HepG2 (cell line): Measurements from ENCODE around the gene CTDNEP1. TPM values are rescaled to one million over a fixed set of nuclear protein-coding genes. Genes with fewer than 3 reads are reported as not detected.

Experiments
- ATF7 ChIP-seq, 2 experiments: fragments of 450-650 bp in 1 of 2; sonication (generic) in 1 of 2; formaldehyde crosslinking in 1 of 2; IDR thresholded peaks; 2 replicates each; pipeline versions ENCODE4 v1.4.0 to v1.6.1; 2016 to 2020; ENCODE audit warnings: antibody characterized with exemption in 1 of 2, mild to moderate bottlenecking in 1 of 2, missing genetic modification reagents in 1 of 2
- HNF1A ChIP-seq, 2 experiments: sonication (generic) in 1 of 2; formaldehyde crosslinking in 1 of 2; IDR thresholded peaks; 2 replicates each; pipeline versions ENCODE4 v1.4.0 to v1.6.1; 2016 to 2020; ENCODE audit warnings: borderline replicate concordance in 1 of 2, low read depth in 1 of 2, mild to moderate bottlenecking in 1 of 2, missing genetic modification reagents in 1 of 2
- MEIS2 ChIP-seq: sonication (generic); formaldehyde crosslinking; IDR thresholded peaks from 2 replicates; pipeline ENCODE4 v1.9.0; 2021; ENCODE audit warnings: mild to moderate bottlenecking, missing genetic modification reagents
- NR2F2 ChIP-seq: IDR thresholded peaks from 2 replicates; pipeline ENCODE4 v1.6.1; 2012; ENCODE audit warnings: low read depth, inconsistent platforms, borderline replicate concordance
- RNF2 ChIP-seq: fragments of 450-650 bp; conservative IDR thresholded peaks from 2 replicates; pipeline ENCODE4 v1.6.1; 2016; ENCODE audit warnings: low read depth
- THYN1 ChIP-seq: sonication (generic); formaldehyde crosslinking; IDR thresholded peaks from 2 replicates; pipeline ENCODE4 v1.8.1; 2023; ENCODE audit warnings: low read depth, mild to moderate bottlenecking, moderate library complexity, missing genetic modification reagents, borderline replicate concordance
- ZNF101 ChIP-seq: sonication (generic); formaldehyde crosslinking; IDR thresholded peaks from 2 replicates; pipeline ENCODE4 v1.4.0; 2020; ENCODE audit warnings: mild to moderate bottlenecking, low read depth, missing genetic modification reagents, borderline replicate concordance
- ZNF44 ChIP-seq: sonication (generic); formaldehyde crosslinking; IDR thresholded peaks from 2 replicates; pipeline ENCODE4 v1.5.1; 2020; ENCODE audit warnings: mild to moderate bottlenecking, missing genetic modification reagents
- ZNF513 ChIP-seq: sonication (generic); formaldehyde crosslinking; conservative IDR thresholded peaks from 2 replicates; pipeline ENCODE4 v1.5.0; 2020; ENCODE audit warnings: missing genetic modification reagents
- ZNF556 ChIP-seq: sonication (generic); formaldehyde crosslinking; IDR thresholded peaks from 2 replicates; pipeline ENCODE4 v1.4.0; 2020; ENCODE audit warnings: mild to moderate bottlenecking, missing genetic modification reagents, borderline replicate concordance
- ZNF772 ChIP-seq: sonication (generic); formaldehyde crosslinking; IDR thresholded peaks from 2 replicates; pipeline ENCODE4 v1.5.0; 2020; ENCODE audit warnings: mild to moderate bottlenecking, missing genetic modification reagents
- polyA plus RNA-seq, 8 experiments: library from polyadenylated mRNA; depleted of rRNA in 3 of 8; stranded (reverse) in 7 of 8; unstranded in 1 of 8; fragments of >200 nt; fragmentation: Illumina TruSeq in 4 of 8; extraction: Trizol in 4 of 8; gene quantifications; 2 replicates each; pipeline versions ENCODE4 v1.2.1 to v1.2.3, GENCODE V29; 2011 to 2016; ENCODE audit warnings: low read depth in 4 of 8, missing spikeins in 1 of 8, mixed read lengths in 1 of 8; ENCODE audit not compliant: insufficient read depth in 1 of 8
- total RNA-seq, 5 experiments: library from RNA; depleted of rRNA; stranded (reverse); fragments of >200 nt; fragmentation: Illumina TruSeq; extraction: Trizol; gene quantifications; 2 replicates each; pipeline ENCODE4 v1.2.3, GENCODE V29; 2016; ENCODE audit warnings: low read depth in 1 of 5
- TF ChIP-seq, protein P1 (sequence below): sonication (generic); formaldehyde crosslinking; IDR thresholded peaks from 2 replicates; pipeline ENCODE4 v1.4.0; 2020; ENCODE audit warnings: missing genetic modification reagents

Gene CTDNEP1
- total and polyA plus RNA-seq, 2 of the 13 experiments (the other 11 are each of a cell fraction or from before 2014, with no cell fraction given): 19.8 to 118 TPM

- TF ChIP-seq THYN1 (CRISPR knock-in tag) (no peak), NR2F2 (no peak), RNF2 (no peak), ZNF772 (CRISPR knock-in tag) (no peak), ZNF101 (CRISPR knock-in tag) (no peak), MEIS2 (no peak), ZNF44 (CRISPR knock-in tag) (no peak), HNF1A (IDR thresholded peaks at IDR 0.05; ENCODE audit: low read depth) (no peak), HNF1A (CRISPR knock-in tag; IDR thresholded peaks at IDR 0.05; ENCODE audit: borderline replicate concordance) (no peak), ATF7 (IDR thresholded peaks at IDR 0.05) (no peak), ATF7 (CRISPR knock-in tag; IDR thresholded peaks at IDR 0.05) (no peak), ZNF513 (CRISPR knock-in tag) (no peak), ZNF556 (no peak)
- TF ChIP-seq, protein P1, sequence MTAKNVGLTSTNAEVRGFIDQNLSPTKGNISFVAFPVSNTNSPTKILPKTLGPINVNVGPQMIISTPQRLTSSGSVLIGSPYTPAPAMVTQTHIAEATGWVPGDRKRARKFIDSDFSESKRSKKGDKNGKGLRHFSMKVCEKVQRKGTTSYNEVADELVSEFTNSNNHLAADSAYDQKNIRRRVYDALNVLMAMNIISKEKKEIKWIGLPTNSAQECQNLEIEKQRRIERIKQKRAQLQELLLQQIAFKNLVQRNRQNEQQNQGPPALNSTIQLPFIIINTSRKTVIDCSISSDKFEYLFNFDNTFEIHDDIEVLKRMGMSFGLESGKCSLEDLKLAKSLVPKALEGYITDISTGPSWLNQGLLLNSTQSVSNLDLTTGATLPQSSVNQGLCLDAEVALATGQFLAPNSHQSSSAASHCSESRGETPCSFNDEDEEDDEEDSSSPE (CRISPR knock-in tag): no peak
Observed at GRCh38 chr17:7204336-7204735, 47.2 kb downstream of the CTDNEP1 start (continued).
